MM.1S (cell line): ENCODE results near the gene BMPER.

Experiments
- DNase-seq: peaks from one replicate; pipeline ENCODE4 v3.0.0-alpha.2; 2015
- H2AFZ ChIP-seq: fragments of 300-600 bp; sonication (generic); 2 replicates; pipeline ENCODE4 v1.6.0; 2016; ENCODE audit warnings: antibody characterized with exemption, low read length
- H3F3A ChIP-seq: fragments of 300-600 bp; sonication (generic); 2 replicates; pipeline ENCODE4 v1.6.1; 2016; ENCODE audit warnings: mild to moderate bottlenecking, antibody characterized with exemption, low read length, moderate library complexity, mixed read lengths; ENCODE audit not compliant: insufficient read depth
- H3K27ac ChIP-seq: fragments of 300-600 bp; sonication (generic); 2 replicates; pipeline ENCODE4 v1.5.1; 2016; ENCODE audit warnings: mild to moderate bottlenecking, low read length
- H3K27me3 ChIP-seq: fragments of 300-600 bp; sonication (generic); replicated peaks from 2 replicates; pipeline ENCODE4 v1.6.0; 2016; ENCODE audit warnings: low read length; ENCODE audit not compliant: insufficient read depth
- H3K36me3 ChIP-seq: fragments of 300-600 bp; sonication (generic); replicated peaks from 2 replicates; pipeline ENCODE4 v1.6.1; 2016; ENCODE audit warnings: mild to moderate bottlenecking, low read length, mixed read lengths; ENCODE audit not compliant: insufficient read depth
- H3K4me1 ChIP-seq: fragments of 300-600 bp; sonication (generic); 2 replicates; pipeline ENCODE4 v1.6.1; 2016; ENCODE audit warnings: low read length, mixed read lengths
- H3K4me2 ChIP-seq: fragments of 300-600 bp; sonication (generic); 2 replicates; pipeline ENCODE4 v1.6.0; 2016; ENCODE audit warnings: low read depth, low read length
- H3K4me3 ChIP-seq: fragments of 300-600 bp; sonication (generic); 2 replicates; pipeline ENCODE4 v1.5.1; 2016; ENCODE audit warnings: low read length, mixed read lengths
- H3K79me2 ChIP-seq: fragments of 300-600 bp; sonication (generic); 2 replicates; pipeline ENCODE4 v1.6.1; 2016; ENCODE audit warnings: mixed run types, low read length, mixed read lengths
- H3K9ac ChIP-seq: fragments of 300-600 bp; sonication (generic); 2 replicates; pipeline ENCODE4 v1.6.1; 2016; ENCODE audit warnings: low read length, mixed read lengths
- H3K9me2 ChIP-seq: fragments of 300-600 bp; sonication (generic); replicated peaks from 2 replicates; pipeline ENCODE4 v1.6.1; 2016; ENCODE audit warnings: mild to moderate bottlenecking, low read length, mixed read lengths; ENCODE audit not compliant: insufficient read depth
- H3K9me3 ChIP-seq: fragments of 300-600 bp; sonication (generic); replicated peaks from 2 replicates; pipeline ENCODE4 v1.6.1; 2016; ENCODE audit warnings: mild to moderate bottlenecking, low read length, mixed read lengths; ENCODE audit not compliant: insufficient read depth
- H4K20me1 ChIP-seq: fragments of 300-600 bp; sonication (generic); 2 replicates; pipeline ENCODE4 v1.6.1; 2016; ENCODE audit warnings: mild to moderate bottlenecking, low read length, moderate library complexity, mixed read lengths; ENCODE audit not compliant: insufficient read depth
- CTCF ChIP-seq: fragments of 300-600 bp; sonication (generic); IDR thresholded peaks from 2 replicates; pipeline ENCODE4 v1.5.1; 2016; ENCODE audit warnings: antibody characterized with exemption, low read length, mixed read lengths
- EZH2 ChIP-seq: fragments of 300-600 bp; sonication (generic); optimal IDR thresholded peaks from 2 replicates; pipeline ENCODE3; 2017; ENCODE audit warnings: low read depth, mild to moderate bottlenecking, antibody characterized with exemption, low read length, mixed read lengths
- EZH2phosphoT487 ChIP-seq: fragments of 300-600 bp; sonication (generic); IDR thresholded peaks from 2 replicates; pipeline ENCODE4 v1.6.1; 2018; ENCODE audit warnings: antibody characterized with exemption, low read length

BMPER gene

DNA sequence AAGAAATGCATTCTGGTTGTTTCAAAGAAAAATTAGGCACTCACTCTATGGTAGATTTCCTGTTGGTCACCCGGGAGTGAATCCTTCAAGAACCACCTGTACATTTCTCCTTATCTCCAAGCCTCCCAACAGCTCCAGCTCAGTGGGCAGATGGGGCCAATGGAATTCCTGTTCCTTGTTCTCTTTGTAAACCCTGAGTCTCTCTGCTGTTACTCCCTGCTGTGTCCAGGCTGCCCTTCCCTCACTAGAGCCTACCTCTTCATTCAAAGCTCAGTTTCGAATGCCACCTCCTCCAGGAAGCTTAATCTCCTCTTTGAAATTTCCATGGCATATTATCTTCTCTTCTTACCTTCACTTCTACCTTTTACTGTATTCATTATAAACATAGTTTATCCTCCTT lies 3.5 kb upstream of the BMPER start:
- no peaks in the 10 kb centered on the region for H3K36me3 ChIP-seq
- H3K4me1 ChIP-seq = 0 out of 2 replicates have a peak, but pooled peaks cover 3% of the 10 kb centered on the region
- no peak overlapping the region for H3K4me3 ChIP-seq
- no peak overlapping the region for H2AFZ ChIP-seq
- 0 out of 2 replicates have a peak, but pooled peaks cover 6% of the 10 kb centered on the region for H3K27me3 ChIP-seq
- no peak overlapping the region for H3K27ac ChIP-seq
- H3K4me2 ChIP-seq = no peak overlapping the region
- H3K9me2 ChIP-seq = no peaks in the 10 kb centered on the region
- DNase-seq = no peak
- TF ChIP-seq CTCF (no peak), EZH2 (no peak), EZH2phosphoT487 (no peak)
- H4K20me1 ChIP-seq = no peaks in the 10 kb centered on the region
- no peaks in the 10 kb centered on the region for H3K9me3 ChIP-seq
- no peaks in the 10 kb centered on the region for H3F3A ChIP-seq
- H3K79me2 ChIP-seq = no peaks in the 10 kb centered on the region
- no peak overlapping the region for H3K9ac ChIP-seq

GRCh38 chr7:33902746-33903145 lies 2.6 kb upstream of the BMPER start:
- H3K79me2 ChIP-seq = no peaks in the 10 kb centered on the region
- H3K27me3 ChIP-seq = 0 out of 2 replicates have a peak, but pooled peaks cover 6% of the 10 kb centered on the region

DNA sequence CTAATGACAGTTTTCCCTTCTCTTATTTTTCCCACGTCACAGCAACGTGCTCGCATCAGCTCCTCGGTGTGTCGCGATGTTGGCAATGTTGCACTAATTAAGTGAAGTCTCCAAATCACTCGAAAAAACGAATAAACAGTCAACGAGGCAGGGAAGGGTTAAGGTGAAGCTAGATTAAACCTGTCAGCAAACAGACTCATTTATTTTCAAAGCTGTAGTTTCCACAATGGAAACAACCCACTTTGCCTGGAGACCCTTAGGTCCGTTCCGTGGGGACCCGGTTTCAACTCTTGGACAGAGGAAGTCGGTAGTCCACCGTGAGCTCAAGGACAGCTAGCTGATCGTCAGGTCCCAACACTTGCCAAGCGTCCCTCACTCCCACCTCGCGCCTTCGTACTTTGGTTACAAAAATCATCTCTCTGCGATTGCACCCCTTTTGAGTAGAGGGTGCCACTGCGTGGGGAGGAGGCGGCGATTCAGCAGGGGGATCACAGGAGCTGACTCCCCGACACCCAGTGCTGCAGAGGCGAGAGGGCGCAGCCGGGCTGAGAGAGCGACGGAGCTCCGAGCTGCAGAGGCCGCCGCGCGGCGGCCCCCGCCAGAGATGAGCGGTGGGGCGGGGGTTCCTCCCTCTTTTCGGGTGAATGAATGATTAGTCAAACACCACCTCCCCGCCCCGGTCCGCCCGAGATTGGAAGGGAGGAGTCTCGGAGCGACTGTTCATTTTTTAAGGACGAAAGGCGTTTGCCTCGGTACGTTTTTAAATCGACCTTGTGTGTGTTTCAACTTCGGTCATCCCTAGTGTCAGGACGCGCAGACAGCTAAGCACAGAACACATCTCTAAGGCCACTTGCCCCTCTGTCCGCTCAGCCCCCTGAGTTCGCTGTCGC lies 1.3 kb upstream of the BMPER start:
- Histone ChIP-seq H3K4me1 (0 out of 2 replicates have a peak, but pooled peaks cover 3% of the 10 kb centered on the region), H3K9ac (peak overlapping the region; percentile 30; the same call in 1 of the 2 replicates), H3K9me2 (no peaks in the 10 kb centered on the region), H3K4me2 (peak overlapping the region; percentile 95), H3K27ac (no peak overlapping the region), H3K9me3 (no peaks in the 10 kb centered on the region), H3K4me3 (peak overlapping the region; percentile 79), H3K79me2 (no peaks in the 10 kb centered on the region), H3K27me3 (0 out of 2 replicates have a peak, but pooled peaks cover 6% of the 10 kb centered on the region), H3K36me3 (no peaks in the 10 kb centered on the region), H4K20me1 (no peaks in the 10 kb centered on the region), H2AFZ (peak overlapping the region; percentile 79), H3F3A (no peaks in the 10 kb centered on the region)
- DNase-seq = peak; percentile 45
- TF ChIP-seq EZH2 = no peak
- TF ChIP-seq CTCF = no peak
- no peak for TF ChIP-seq EZH2phosphoT487

More at GRCh38 chr7:33902746-33903145, 2.6 kb upstream of the BMPER start:
- Histone ChIP-seq H3K4me2 (no peak overlapping the region), H4K20me1 (no peaks in the 10 kb centered on the region), H2AFZ (no peak overlapping the region), H3K27ac (no peak overlapping the region), H3K9me3 (no peaks in the 10 kb centered on the region), H3K4me1 (0 out of 2 replicates have a peak, but pooled peaks cover 3% of the 10 kb centered on the region), H3K4me3 (no peak overlapping the region), H3K9ac (no peak overlapping the region), H3K9me2 (no peaks in the 10 kb centered on the region), H3F3A (no peaks in the 10 kb centered on the region), H3K36me3 (no peaks in the 10 kb centered on the region)
- DNase-seq = no peak
- TF ChIP-seq CTCF = no peak
- TF ChIP-seq EZH2phosphoT487 = no peak
- TF ChIP-seq EZH2 = no peak
